Endometrial microvascular endothelial cells (primary cell): ENCODE data around the gene XRRA1. TPM values are rescaled to one million over a fixed set of nuclear protein-coding genes. Genes with fewer than 3 reads are reported as not detected.

Experiments
- total RNA-seq: library from RNA; depleted of rRNA; stranded (reverse); fragments of >200 nt; gene quantifications from one replicate; pipeline ENCODE4 v1.2.3, GENCODE V29; 2015; ENCODE audit errors: inconsistent ontology term

XRRA1 gene
- total RNA-seq, 1 donor from 2014 or later, result 12.0 TPM

Other genes with a start within 250 kb of the XRRA1 start
- gene CHRDL2, start 217.7 kb downstream of the XRRA1 start, total RNA-seq, result not detected
- gene RNF169, start 200.2 kb downstream of the XRRA1 start, total RNA-seq, result 23.4 TPM
- gene SPCS2, start 175 bp upstream of the XRRA1 start, total RNA-seq, result 33.7 TPM
- gene NEU3, start 39.8 kb upstream of the XRRA1 start, total RNA-seq, result 7.5 TPM
- not detected for gene OR2AT4, start 147.8 kb upstream of the XRRA1 start, total RNA-seq
- 0.65 TPM for gene SLCO2B1, start 202.0 kb upstream of the XRRA1 start, total RNA-seq